ENCODE data around the gene HDAC1. TPM values are rescaled to one million over a fixed set of nuclear protein-coding genes. Genes with fewer than 3 reads are reported as not detected.

Gene HDAC1
- total and polyA plus RNA-seq, 2 of the 13 experiments (the other 11 are each of a cell fraction or from before 2014, with no cell fraction given), result 93.5 to 189 TPM

DNA sequence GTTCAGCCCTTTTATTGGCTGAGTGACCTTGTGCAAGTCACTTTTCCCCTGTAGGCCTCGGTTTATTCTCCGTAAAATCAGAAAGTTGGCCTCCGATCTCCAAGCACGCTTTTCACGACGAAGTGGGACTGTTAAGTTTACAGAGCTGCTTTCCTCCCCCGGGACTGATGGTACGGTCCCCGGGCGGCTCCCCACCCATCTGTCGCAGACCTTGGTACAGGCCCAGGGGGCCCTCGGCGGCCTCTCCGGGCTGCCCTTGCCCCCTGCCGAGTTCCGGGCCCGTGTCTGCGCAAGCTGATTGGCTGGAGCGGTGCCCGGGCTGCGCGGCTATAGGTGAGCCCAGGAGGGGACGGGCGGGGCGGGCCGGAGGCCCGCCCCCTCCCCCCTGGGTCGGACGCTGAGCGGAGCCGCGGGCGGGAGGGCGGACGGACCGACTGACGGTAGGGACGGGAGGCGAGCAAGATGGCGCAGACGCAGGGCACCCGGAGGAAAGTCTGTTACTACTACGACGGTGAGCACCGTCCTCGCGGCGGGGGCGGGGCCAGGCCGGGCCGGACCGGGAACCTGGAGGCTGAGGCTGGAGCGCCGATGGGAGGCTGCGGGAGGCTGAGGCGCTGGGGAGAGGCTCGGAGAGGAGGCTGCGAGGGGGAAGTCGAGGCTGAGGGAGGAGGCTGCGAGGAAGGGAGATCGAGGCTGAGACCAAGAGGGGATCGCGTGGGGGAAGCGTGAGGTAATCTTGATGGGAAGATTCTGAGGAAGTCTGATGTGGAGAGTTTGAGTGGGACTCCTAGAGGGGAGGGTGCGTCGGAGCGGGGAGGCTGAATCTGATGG lies at the start of gene HDAC1 (continued):
- TF ChIP-seq KDM5B (CRISPR knock-in tag; IDR thresholded peaks at IDR 0.05; ENCODE audit: borderline replicate concordance) (peak; percentile 75; the same call in 1 of the 2 replicates), MXI1 (IDR thresholded peaks at IDR 0.05; ENCODE audit: borderline replicate concordance, low read depth, low read length) (peak; percentile 62; the same call in 1 of the 3 replicates), ZBTB20 (CRISPR knock-in tag; IDR thresholded peaks at IDR 0.05; ENCODE audit: borderline replicate concordance, low read depth) (0 out of 2 replicates have a peak, but pooled peaks have one; percentile 18), ZNF296 (CRISPR knock-in tag; conservative IDR thresholded peaks at IDR 0.05) (peak; percentile 43; the same call in 1 of the 2 replicates), ZMYM4 (CRISPR knock-in tag; IDR thresholded peaks at IDR 0.05) (peak; percentile 66), SIN3B (IDR thresholded peaks at IDR 0.05; ENCODE audit: low read length) (no peak), RBFOX2 (IDR thresholded peaks at IDR 0.05; ENCODE audit: low read depth, low read length) (peak; percentile 84), ATF7-NPFF (CRISPR knock-in tag; IDR thresholded peaks at IDR 0.05; ENCODE audit: low read depth) (peak; percentile 41; the same call in 1 of the 2 replicates), CENPX (CRISPR knock-in tag; IDR thresholded peaks at IDR 0.05) (no peak), MED1 (CRISPR knock-in tag; IDR thresholded peaks at IDR 0.05) (peak; percentile 8; the same call in 1 of the 2 replicates), NCOA1 (CRISPR knock-in tag; IDR thresholded peaks at IDR 0.05) (peak; percentile 59; the same call in 1 of the 2 replicates), POLR2G (IDR thresholded peaks at IDR 0.05; ENCODE audit: low read depth, low read length) (peak; percentile 77), ZSCAN30 (CRISPR knock-in tag; IDR thresholded peaks at IDR 0.05) (no peak), MEF2D (CRISPR knock-in tag; IDR thresholded peaks at IDR 0.05) (peak; percentile 53; the same call in 1 of the 2 replicates), REL (CRISPR knock-in tag; conservative IDR thresholded peaks at IDR 0.05) (0 out of 2 replicates have a peak, but pooled peaks have one; percentile 39), ZNF768 (CRISPR knock-in tag; IDR thresholded peaks at IDR 0.05) (peak; percentile 82; the same call in 1 of the 2 replicates)
- TF ChIP-seq, protein P1, sequence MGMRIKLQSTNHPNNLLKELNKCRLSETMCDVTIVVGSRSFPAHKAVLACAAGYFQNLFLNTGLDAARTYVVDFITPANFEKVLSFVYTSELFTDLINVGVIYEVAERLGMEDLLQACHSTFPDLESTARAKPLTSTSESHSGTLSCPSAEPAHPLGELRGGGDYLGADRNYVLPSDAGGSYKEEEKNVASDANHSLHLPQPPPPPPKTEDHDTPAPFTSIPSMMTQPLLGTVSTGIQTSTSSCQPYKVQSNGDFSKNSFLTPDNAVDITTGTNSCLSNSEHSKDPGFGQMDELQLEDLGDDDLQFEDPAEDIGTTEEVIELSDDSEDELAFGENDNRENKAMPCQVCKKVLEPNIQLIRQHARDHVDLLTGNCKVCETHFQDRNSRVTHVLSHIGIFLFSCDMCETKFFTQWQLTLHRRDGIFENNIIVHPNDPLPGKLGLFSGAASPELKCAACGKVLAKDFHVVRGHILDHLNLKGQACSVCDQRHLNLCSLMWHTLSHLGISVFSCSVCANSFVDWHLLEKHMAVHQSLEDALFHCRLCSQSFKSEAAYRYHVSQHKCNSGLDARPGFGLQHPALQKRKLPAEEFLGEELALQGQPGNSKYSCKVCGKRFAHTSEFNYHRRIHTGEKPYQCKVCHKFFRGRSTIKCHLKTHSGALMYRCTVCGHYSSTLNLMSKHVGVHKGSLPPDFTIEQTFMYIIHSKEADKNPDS (CRISPR knock-in tag; IDR thresholded peaks at IDR 0.05), result peak; percentile 68; the same call in 1 of the 2 replicates
- TF ChIP-seq, protein P2, sequence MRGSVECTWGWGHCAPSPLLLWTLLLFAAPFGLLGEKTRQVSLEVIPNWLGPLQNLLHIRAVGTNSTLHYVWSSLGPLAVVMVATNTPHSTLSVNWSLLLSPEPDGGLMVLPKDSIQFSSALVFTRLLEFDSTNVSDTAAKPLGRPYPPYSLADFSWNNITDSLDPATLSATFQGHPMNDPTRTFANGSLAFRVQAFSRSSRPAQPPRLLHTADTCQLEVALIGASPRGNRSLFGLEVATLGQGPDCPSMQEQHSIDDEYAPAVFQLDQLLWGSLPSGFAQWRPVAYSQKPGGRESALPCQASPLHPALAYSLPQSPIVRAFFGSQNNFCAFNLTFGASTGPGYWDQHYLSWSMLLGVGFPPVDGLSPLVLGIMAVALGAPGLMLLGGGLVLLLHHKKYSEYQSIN (CRISPR knock-in tag; IDR thresholded peaks at IDR 0.05; ENCODE audit: borderline replicate concordance), result no peak
- TF ChIP-seq, protein P3, sequence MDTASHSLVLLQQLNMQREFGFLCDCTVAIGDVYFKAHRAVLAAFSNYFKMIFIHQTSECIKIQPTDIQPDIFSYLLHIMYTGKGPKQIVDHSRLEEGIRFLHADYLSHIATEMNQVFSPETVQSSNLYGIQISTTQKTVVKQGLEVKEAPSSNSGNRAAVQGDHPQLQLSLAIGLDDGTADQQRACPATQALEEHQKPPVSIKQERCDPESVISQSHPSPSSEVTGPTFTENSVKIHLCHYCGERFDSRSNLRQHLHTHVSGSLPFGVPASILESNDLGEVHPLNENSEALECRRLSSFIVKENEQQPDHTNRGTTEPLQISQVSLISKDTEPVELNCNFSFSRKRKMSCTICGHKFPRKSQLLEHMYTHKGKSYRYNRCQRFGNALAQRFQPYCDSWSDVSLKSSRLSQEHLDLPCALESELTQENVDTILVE (CRISPR knock-in tag; IDR thresholded peaks at IDR 0.05), result peak; percentile 78
- TF ChIP-seq, protein P4, sequence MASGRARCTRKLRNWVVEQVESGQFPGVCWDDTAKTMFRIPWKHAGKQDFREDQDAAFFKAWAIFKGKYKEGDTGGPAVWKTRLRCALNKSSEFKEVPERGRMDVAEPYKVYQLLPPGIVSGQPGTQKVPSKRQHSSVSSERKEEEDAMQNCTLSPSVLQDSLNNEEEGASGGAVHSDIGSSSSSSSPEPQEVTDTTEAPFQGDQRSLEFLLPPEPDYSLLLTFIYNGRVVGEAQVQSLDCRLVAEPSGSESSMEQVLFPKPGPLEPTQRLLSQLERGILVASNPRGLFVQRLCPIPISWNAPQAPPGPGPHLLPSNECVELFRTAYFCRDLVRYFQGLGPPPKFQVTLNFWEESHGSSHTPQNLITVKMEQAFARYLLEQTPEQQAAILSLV (CRISPR knock-in tag; IDR thresholded peaks at IDR 0.05; ENCODE audit: borderline replicate concordance), result peak; percentile 69; the same call in 1 of the 2 replicates

Measured in HepG2 (cell line).